HG02973 (cell line): Measurements from ENCODE around the gene LYAR.
"Not testable (repeated sequence)": the region's sequence is repeated elsewhere in the genome, so short reads cannot be mapped to it uniquely, and the experiment has no call there.

Experiments used
- ATAC-seq: cut with Tn5 transposase; IDR thresholded peaks from one replicate; pipeline ENCODE4 v1.9.1; 2021; ENCODE audit warnings: moderate library complexity; ENCODE audit not compliant: unreplicated experiment

The LYAR gene

GRCh38 chr4:4267981-4268380, 22.0 kb downstream of the LYAR start:
- no peak for ATAC-seq

GRCh38 chr4:4260185-4260751, 29.7 kb downstream of the LYAR start:
- peak; percentile 62 for ATAC-seq

GRCh38 chr4:4259484-4260100, 30.4 kb downstream of the LYAR start:
- no peak for ATAC-seq

- not testable (repeated sequence) for ATAC-seq
Measured at GRCh38 chr4:4257705-4258104, 32.2 kb downstream of the LYAR start.

- ATAC-seq: no peak
Measured at GRCh38 chr4:4256799-4257198, 33.2 kb downstream of the LYAR start.

- no peak for ATAC-seq
Measured at GRCh38 chr4:4254666-4255065, 35.3 kb downstream of the LYAR start.

- no peak for ATAC-seq
Measured at GRCh38 chr4:4254199-4254598, 35.8 kb downstream of the LYAR start.

GRCh38 chr4:4249866-4250265, 40.1 kb downstream of the LYAR start:
- ATAC-seq: no peak

GRCh38 chr4:4249342-4249741, 40.6 kb downstream of the LYAR start:
- not testable (repeated sequence) for ATAC-seq

GRCh38 chr4:4248885-4249203, 41.1 kb downstream of the LYAR start:
- no peak for ATAC-seq

GRCh38 chr4:4248029-4248884, 41.7 kb downstream of the LYAR start, which contains the start of gene TMEM128:
Gene TMEM128, minus strand, starts transcription at chr4:4248223. Its CDS starts 21 bp downstream, at chr4:4248202.
- ATAC-seq: peak; percentile 93

GRCh38 chr4:4247696-4248028, 42.3 kb downstream of the LYAR start:
- ATAC-seq: peak; percentile 9

GRCh38 chr4:4245172-4245571, 44.8 kb downstream of the LYAR start:
- ATAC-seq: no peak

GRCh38 chr4:4239551-4239950, 50.4 kb downstream of the LYAR start:
- ATAC-seq: not testable (repeated sequence)

GRCh38 chr4:4233610-4234009, 56.3 kb downstream of the LYAR start:
- no peak for ATAC-seq

- no peak for ATAC-seq
Measured at GRCh38 chr4:4228356-4228668, 61.6 kb downstream of the LYAR start.

GRCh38 chr4:4227510-4228355, 62.2 kb downstream of the LYAR start:
- ATAC-seq: no peak

GRCh38 chr4:4226606-4227438, 63.1 kb downstream of the LYAR start, which contains the start of gene OTOP1:
Gene OTOP1, minus strand, starts transcription at chr4:4226929. Its CDS starts 65 bp downstream, at chr4:4226864.
- ATAC-seq: no peak

- ATAC-seq: no peak
Measured at GRCh38 chr4:4225915-4226605, 63.9 kb downstream of the LYAR start.
